Peyer's patch (tissue), 4 donors: ENCODE measurements around the gene FAR2. TPM values are rescaled to one million over a fixed set of nuclear protein-coding genes. Genes with fewer than 3 reads are reported as not detected.
A peak's percentile ranks its signal among the peaks of the same experiment; 100 is the strongest.

Experiments
- DNase-seq, 3 donors: peaks; one replicate each; pipeline ENCODE4 v3.0.0-alpha.2; 2017 to 2019
- H3K27ac ChIP-seq, 4 donors: fragments of 200-600 bp; sonication (generic); one replicate each; pipeline ENCODE4 v1.5.1; 2016 to 2019
- H3K27me3 ChIP-seq, 2 donors: fragments of 200-600 bp; sonication (generic); one replicate each; pipeline ENCODE4 v1.5.1; 2019
- H3K36me3 ChIP-seq, 3 donors: fragments of 200-600 bp; sonication (generic); one replicate each; pipeline ENCODE4 v1.5.1; 2016 to 2019
- H3K4me1 ChIP-seq, 4 donors: fragments of 200-600 bp; sonication (generic); one replicate each; pipeline ENCODE4 v1.5.1; 2016 to 2019
- H3K4me3 ChIP-seq, 4 donors: fragments of 200-600 bp; sonication (generic); 1 replicate in 3 of 4; 2 replicates in 1 of 4; pipeline ENCODE4 v1.5.1; 2016 to 2019; ENCODE audit warnings: mild to moderate bottlenecking in 1 of 4
- H3K9me3 ChIP-seq, 4 donors: fragments of 200-600 bp; sonication (generic); one replicate each; pipeline ENCODE4 v1.5.1; 2016 to 2019; ENCODE audit warnings: mild to moderate bottlenecking in 1 of 4
- POLR2A ChIP-seq, 2 donors: fragments of 450-650 bp; IDR thresholded peaks; one replicate each; pipeline ENCODE4 v1.5.1; 2017; ENCODE audit warnings: antibody characterized with exemption in 2 of 2, mild to moderate bottlenecking in 2 of 2, moderate library complexity in 2 of 2
- total RNA-seq, 4 donors: library from RNA; depleted of rRNA; stranded (reverse); fragments of >200 nt; gene quantifications; one replicate each; pipeline ENCODE4 v1.1.0, GENCODE V29; 2016
- TF ChIP-seq, protein P1 (sequence below), 6 experiments: fragments of 450-650 bp in 4 of 6; fragments of 200-600 bp in 2 of 6; sonication (generic) in 1 of 6; IDR thresholded peaks; one replicate each; pipeline ENCODE4 v1.5.1; 2017 to 2019; ENCODE audit warnings: antibody characterized with exemption in 6 of 6, mild to moderate bottlenecking in 3 of 6, moderate library complexity in 1 of 6

Gene FAR2
- total RNA-seq, 4 donors from 2014 or later: 31.0 to 52.8 (median 40.1) TPM

DNA sequence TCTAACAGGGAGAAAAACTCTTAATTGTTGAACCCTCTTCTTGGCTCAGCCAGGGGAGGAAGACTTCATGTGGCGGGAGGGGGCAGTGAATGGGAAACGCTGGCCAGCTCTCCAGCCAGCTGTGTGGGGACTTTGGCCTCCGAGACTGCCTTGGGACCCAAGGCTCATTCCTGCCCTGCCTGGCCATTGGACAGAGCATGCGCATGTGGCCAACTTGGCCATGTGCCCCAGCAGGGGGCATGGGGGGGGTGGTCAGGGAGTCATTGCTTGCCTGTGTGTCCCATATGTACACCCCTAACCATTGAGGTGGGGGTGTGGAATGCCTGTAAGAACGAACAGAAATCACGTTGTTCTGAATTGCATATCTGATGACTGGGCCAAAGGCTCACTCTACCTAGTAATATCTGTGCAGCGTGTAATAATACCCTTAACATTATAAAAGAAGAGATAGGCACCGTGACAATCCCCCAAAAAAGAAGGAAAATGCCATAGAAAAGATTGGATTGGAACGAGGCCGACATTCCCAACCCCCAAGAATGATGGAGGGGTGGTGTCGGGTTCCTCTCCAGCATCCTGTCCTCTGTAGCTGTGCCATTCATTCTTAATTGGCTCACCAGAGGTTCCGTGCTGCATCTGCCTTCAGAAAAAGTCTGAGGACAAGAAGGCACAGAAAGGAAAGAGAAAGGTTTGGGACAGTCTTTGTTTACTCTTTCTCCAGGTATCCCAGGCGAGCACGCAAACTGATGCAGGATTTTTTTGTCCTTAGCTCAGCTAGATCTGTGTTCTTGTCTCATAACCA is 3.5 kb upstream of the FAR2 start:
- H3K4me3 ChIP-seq: no peak overlapping the region
- H3K4me1 ChIP-seq: peaks cover 0 to 13% (median 0%) of the 10 kb centered on the region in 4 donors
- no peaks in the 10 kb centered on the region for H3K9me3 ChIP-seq
- no peak for TF ChIP-seq POLR2A (IDR thresholded peaks at IDR 0.05)
- no peaks in the 10 kb centered on the region for H3K27me3 ChIP-seq
- H3K36me3 ChIP-seq: no peaks in the 10 kb centered on the region
- no peak for DNase-seq
- H3K27ac ChIP-seq: no peak overlapping the region

GRCh38 chr12:29146196-29146595 is 2.9 kb upstream of the FAR2 start:
- no peak for TF ChIP-seq POLR2A (IDR thresholded peaks at IDR 0.05)
- TF ChIP-seq, protein P1, sequence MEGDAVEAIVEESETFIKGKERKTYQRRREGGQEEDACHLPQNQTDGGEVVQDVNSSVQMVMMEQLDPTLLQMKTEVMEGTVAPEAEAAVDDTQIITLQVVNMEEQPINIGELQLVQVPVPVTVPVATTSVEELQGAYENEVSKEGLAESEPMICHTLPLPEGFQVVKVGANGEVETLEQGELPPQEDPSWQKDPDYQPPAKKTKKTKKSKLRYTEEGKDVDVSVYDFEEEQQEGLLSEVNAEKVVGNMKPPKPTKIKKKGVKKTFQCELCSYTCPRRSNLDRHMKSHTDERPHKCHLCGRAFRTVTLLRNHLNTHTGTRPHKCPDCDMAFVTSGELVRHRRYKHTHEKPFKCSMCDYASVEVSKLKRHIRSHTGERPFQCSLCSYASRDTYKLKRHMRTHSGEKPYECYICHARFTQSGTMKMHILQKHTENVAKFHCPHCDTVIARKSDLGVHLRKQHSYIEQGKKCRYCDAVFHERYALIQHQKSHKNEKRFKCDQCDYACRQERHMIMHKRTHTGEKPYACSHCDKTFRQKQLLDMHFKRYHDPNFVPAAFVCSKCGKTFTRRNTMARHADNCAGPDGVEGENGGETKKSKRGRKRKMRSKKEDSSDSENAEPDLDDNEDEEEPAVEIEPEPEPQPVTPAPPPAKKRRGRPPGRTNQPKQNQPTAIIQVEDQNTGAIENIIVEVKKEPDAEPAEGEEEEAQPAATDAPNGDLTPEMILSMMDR (IDR thresholded peaks at IDR 0.05): no peak
- Histone ChIP-seq H3K9me3 (no peaks in the 10 kb centered on the region), H3K27ac (no peak overlapping the region), H3K36me3 (no peaks in the 10 kb centered on the region), H3K27me3 (no peaks in the 10 kb centered on the region), H3K4me3 (no peak overlapping the region), H3K4me1 (peaks cover 0 to 14% (median 0%) of the 10 kb centered on the region in 4 donors)
- no peak for DNase-seq

DNA sequence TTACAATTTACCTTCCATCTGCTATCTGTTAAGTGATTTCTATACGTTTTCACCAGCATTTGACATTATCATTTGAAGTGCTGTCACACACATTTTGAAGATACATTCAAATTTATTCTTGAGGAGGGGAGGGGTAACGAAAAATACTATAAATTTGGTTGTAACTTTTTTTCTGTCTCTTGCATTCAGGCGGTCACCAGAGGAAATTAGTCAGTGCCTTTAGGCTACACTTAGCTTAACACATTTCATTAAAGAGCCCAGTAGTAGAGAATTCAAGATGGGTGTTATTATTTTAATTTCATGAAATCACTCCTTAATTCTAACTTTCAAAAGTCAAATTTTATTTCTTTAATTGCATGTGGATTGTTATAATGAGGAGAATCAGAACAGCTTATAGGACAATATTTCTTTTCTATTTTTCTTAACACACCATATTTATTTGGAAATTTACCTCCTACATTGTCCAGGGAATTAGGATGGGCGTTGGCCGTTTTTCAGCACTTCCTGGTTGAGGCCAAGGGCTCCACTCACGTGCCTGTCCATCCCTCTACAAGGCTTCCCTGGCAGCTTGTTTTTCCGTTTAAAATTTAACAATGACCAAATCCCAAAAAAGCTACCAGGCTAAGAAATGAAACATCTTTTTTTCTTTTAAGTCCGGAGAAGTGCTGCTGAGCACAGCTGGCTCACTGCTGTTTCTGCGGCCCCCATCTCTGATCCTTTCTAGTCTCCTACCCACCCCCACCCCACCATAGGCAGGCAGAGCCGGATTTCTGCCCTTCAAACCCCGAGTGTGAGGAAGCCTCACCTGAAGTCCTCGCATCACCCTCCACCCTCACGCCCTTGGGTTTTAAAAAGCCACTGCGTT is 1.1 kb upstream of the FAR2 start:
- Histone ChIP-seq H3K4me3 (peak overlapping the region; percentile 53 to 81 (median 78)), H3K9me3 (no peaks in the 10 kb centered on the region), H3K36me3 (no peaks in the 10 kb centered on the region), H3K27ac (peak overlapping the region; percentile 68 to 91 (median 87)), H3K4me1 (peaks cover 0 to 29% (median 2%) of the 10 kb centered on the region in 4 donors), H3K27me3 (no peaks in the 10 kb centered on the region)
- TF ChIP-seq, protein P1 (IDR thresholded peaks at IDR 0.05): no peak
- DNase-seq: peak in 2 of 3 donors; percentile 53 to 65

DNA sequence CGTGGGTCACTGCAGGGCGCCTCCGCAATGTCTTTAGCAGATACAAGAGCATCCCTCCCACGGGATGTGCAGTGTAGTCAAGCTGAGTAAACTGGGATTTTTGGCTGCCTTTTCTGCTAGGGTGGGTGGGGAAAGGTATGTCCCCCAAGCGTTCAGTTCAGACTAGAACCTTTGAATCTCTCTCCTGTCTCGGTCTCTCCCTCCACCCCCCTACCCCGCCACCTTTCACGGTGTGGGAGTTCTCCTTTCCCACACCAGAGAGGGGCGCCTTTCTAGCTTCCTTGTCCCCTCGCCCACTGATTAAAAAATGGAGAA is 525 bp upstream of the FAR2 start:
- no peaks in the 10 kb centered on the region for H3K9me3 ChIP-seq
- TF ChIP-seq POLR2A (IDR thresholded peaks at IDR 0.05): no peak
- TF ChIP-seq, protein P1 (IDR thresholded peaks at IDR 0.05): no peak
- no peaks in the 10 kb centered on the region for H3K36me3 ChIP-seq
- H3K27me3 ChIP-seq: no peaks in the 10 kb centered on the region
- peaks cover 0 to 35% (median 2%) of the 10 kb centered on the region in 4 donors for H3K4me1 ChIP-seq
- peak in 1 of 3 donors; percentile 54 for DNase-seq
- H3K4me3 ChIP-seq: peak overlapping the region; percentile 53 to 81 (median 78)
- H3K27ac ChIP-seq: peak overlapping the region; percentile 68 to 91 (median 87)

GRCh38 chr12:29149691-29150281 is 708 bp downstream of the FAR2 start:
- TF ChIP-seq, protein P1 (IDR thresholded peaks at IDR 0.05): no peak
- TF ChIP-seq POLR2A (IDR thresholded peaks at IDR 0.05): no peak
- peak overlapping the region; percentile 53 to 81 (median 78) for H3K4me3 ChIP-seq
- H3K4me1 ChIP-seq: peaks cover 0 to 40% (median 2%) of the 10 kb centered on the region in 4 donors
- H3K9me3 ChIP-seq: no peaks in the 10 kb centered on the region
- DNase-seq: peak in 1 of 3 donors; percentile 51
- H3K27ac ChIP-seq: peak overlapping the region; percentile 68 to 91 (median 87)
- H3K36me3 ChIP-seq: no peaks in the 10 kb centered on the region
- H3K27me3 ChIP-seq: no peaks in the 10 kb centered on the region
